Measurements from ENCODE around the gene HYAL4.

Gene HYAL4

DNA sequence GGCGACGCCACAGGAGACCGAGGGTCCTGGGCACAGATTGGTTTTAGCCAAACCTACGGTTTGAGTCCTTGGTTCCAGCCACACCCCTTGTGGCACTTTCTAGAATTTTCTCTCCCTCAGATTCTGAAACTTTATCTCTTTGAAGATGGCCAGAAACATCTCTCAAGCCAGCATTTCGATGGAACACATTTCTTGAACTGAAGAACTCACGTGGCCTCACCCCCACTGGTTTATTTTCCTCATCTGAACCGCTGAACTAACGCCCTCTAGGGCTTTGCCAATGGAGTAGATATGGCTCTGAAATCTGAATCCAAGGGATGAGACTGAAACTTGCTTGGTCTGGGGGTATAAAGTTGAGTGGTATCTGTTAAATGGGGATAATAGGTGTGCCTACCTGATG is 73.3 kb downstream of the HYAL4 start:
- DNase-seq, result no peak

DNA sequence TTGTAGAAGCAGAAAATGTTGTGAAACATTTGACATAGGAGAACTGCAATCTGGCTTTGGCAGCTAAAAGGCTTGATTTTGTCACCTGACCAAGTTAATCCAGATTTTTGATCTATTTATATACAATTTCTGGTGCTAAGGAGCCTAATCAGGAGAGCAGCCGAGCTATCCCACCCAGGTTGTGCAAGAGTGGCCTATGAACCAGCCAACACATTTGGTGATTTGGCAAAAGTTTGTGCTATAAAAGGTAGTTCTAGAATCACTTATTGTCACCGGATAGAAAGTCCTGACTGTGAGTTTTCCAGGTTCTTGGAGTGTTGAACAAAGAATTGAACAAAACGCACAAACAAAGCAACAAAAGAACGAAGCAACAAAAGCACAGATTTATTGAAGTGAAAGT is 78.6 kb downstream of the HYAL4 start:
- no peak for DNase-seq

DNA sequence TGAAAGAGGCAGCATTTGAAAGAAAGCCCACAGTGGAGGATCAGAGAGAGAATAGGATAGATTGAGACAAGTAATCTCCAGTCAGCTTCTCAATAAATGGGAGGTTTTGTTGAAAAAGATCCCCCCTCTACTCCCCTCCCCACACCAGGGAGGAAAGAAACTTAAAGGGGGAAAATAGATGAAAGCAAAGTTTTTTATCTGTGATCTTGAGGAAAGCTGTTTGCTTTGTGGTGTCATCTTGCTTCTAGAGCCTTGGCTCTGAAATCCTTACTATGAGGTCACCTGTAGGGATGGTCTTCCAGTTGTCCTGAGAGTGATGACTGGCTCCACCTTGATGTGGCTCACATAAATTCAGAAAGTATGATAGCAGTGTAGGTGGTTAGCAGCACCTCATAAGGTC is 80.0 kb downstream of the HYAL4 start, which contains the start of gene SPAM1:
Gene SPAM1 (plus strand): TSS at position 301 of the 400 bp plus-strand sequence. CDS start 28,330 bp downstream, outside the sequence.
- no peak for DNase-seq

Data from Kasumi-1 (cell line).